H1 (cell line): ENCODE data around the gene COASY.

ENCODE experiments used
- KDM4A ChIP-seq: IDR thresholded peaks from one replicate; pipeline ENCODE4 v1.7.1; 2012; ENCODE audit warnings: low read depth, mild to moderate bottlenecking, moderate library complexity, low read length, inconsistent platforms; ENCODE audit not compliant: severe bottlenecking
- POLR2A ChIP-seq, 2 experiments: IDR thresholded peaks; 1 replicate in 1 of 2; 2 replicates in 1 of 2; pipeline ENCODE4 v1.6.1; 2011; ENCODE audit warnings: low read depth in 2 of 2, low read length in 2 of 2, mild to moderate bottlenecking in 2 of 2; ENCODE audit errors: control extremely low read depth in 1 of 2
- TF ChIP-seq, protein P1 (sequence below), 3 experiments: IDR thresholded peaks; 1 replicate in 2 of 3; 2 replicates in 1 of 3; pipeline versions ENCODE4 v1.5.1 to v1.6.1; 2011; ENCODE audit warnings: low read length in 3 of 3, mild to moderate bottlenecking in 3 of 3, inconsistent platforms in 2 of 3, low read depth in 1 of 3, moderate library complexity in 1 of 3; ENCODE audit not compliant: insufficient read depth in 1 of 3; ENCODE audit errors: control extremely low read depth in 1 of 3

DNA sequence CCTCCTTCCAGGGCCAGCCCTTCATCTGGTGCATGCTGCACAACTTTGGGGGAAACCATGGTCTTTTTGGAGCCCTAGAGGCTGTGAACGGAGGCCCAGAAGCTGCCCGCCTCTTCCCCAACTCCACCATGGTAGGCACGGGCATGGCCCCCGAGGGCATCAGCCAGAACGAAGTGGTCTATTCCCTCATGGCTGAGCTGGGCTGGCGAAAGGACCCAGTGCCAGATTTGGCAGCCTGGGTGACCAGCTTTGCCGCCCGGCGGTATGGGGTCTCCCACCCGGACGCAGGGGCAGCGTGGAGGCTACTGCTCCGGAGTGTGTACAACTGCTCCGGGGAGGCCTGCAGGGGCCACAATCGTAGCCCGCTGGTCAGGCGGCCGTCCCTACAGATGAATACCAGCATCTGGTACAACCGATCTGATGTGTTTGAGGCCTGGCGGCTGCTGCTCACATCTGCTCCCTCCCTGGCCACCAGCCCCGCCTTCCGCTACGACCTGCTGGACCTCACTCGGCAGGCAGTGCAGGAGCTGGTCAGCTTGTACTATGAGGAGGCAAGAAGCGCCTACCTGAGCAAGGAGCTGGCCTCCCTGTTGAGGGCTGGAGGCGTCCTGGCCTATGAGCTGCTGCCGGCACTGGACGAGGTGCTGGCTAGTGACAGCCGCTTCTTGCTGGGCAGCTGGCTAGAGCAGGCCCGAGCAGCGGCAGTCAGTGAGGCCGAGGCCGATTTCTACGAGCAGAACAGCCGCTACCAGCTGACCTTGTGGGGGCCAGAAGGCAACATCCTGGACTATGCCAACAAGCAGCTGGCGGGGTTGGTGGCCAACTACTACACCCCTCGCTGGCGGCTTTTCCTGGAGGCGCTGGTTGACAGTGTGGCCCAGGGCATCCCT is 18.5 kb upstream of the COASY start:
- TF ChIP-seq KDM4A (no peak), POLR2A (IDR thresholded peaks at IDR 0.05; ENCODE audit: control extremely low read depth in 1 of 2, low read depth in 2 of 2, low read length in 2 of 2) (no peak)
- TF ChIP-seq, protein P1, sequence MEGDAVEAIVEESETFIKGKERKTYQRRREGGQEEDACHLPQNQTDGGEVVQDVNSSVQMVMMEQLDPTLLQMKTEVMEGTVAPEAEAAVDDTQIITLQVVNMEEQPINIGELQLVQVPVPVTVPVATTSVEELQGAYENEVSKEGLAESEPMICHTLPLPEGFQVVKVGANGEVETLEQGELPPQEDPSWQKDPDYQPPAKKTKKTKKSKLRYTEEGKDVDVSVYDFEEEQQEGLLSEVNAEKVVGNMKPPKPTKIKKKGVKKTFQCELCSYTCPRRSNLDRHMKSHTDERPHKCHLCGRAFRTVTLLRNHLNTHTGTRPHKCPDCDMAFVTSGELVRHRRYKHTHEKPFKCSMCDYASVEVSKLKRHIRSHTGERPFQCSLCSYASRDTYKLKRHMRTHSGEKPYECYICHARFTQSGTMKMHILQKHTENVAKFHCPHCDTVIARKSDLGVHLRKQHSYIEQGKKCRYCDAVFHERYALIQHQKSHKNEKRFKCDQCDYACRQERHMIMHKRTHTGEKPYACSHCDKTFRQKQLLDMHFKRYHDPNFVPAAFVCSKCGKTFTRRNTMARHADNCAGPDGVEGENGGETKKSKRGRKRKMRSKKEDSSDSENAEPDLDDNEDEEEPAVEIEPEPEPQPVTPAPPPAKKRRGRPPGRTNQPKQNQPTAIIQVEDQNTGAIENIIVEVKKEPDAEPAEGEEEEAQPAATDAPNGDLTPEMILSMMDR (IDR thresholded peaks at IDR 0.05; ENCODE audit: control extremely low read depth in 1 of 3, insufficient read depth in 1 of 3, low read depth in 1 of 3, low read length in 3 of 3): no peak
